C4-2B (cell line): Measurements from ENCODE around the gene COL28A1.

Experiments used
- ZFX ChIP-seq: fragments of 450-650 bp; IDR thresholded peaks from 2 replicates; pipeline ENCODE4 v1.6.1; 2017
- TF ChIP-seq, protein P1 (sequence below): fragments of 450-650 bp; conservative IDR thresholded peaks from 2 replicates; pipeline ENCODE4 v1.5.1; 2017; ENCODE audit warnings: mild to moderate bottlenecking

DNA sequence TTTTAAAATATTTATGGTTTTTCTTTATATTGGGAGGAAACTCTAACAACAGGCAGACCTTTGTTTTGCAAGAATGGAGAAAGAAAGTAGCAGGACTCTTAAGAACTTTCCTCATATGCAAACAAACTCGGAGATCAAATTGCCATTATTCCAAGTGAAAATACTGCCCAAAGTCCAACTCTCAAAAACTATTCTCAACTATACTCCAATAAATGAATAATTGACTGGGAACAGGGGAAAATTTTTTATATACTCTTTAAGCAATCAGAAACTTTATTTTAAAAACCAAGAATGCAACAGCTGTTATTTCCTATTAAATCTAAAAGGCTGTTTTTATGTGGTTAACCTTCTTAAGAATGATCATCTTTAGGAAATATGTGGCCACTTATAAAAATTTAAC, 101.9 kb downstream of the COL28A1 start:
- TF ChIP-seq, protein P1, sequence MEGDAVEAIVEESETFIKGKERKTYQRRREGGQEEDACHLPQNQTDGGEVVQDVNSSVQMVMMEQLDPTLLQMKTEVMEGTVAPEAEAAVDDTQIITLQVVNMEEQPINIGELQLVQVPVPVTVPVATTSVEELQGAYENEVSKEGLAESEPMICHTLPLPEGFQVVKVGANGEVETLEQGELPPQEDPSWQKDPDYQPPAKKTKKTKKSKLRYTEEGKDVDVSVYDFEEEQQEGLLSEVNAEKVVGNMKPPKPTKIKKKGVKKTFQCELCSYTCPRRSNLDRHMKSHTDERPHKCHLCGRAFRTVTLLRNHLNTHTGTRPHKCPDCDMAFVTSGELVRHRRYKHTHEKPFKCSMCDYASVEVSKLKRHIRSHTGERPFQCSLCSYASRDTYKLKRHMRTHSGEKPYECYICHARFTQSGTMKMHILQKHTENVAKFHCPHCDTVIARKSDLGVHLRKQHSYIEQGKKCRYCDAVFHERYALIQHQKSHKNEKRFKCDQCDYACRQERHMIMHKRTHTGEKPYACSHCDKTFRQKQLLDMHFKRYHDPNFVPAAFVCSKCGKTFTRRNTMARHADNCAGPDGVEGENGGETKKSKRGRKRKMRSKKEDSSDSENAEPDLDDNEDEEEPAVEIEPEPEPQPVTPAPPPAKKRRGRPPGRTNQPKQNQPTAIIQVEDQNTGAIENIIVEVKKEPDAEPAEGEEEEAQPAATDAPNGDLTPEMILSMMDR, result no peak
- no peak for TF ChIP-seq ZFX
